Spleen (tissue), 11 donors: ENCODE measurements around the gene ING2. TPM values are rescaled to one million over a fixed set of nuclear protein-coding genes. Genes with fewer than 3 reads are reported as not detected.

Experiments used
- DNase-seq: peaks from one replicate; pipeline ENCODE4 v3.0.0-alpha.2; 2020
- H3K27ac ChIP-seq, 8 donors: fragments of 200-600 bp; sonication (generic) in 7 of 8; 1 replicate in 4 of 8; 2 replicates in 4 of 8; pipeline versions ENCODE4 v1.5.0 to v1.8.0; 2016 to 2021; ENCODE audit warnings: inconsistent platforms in 4 of 8, mild to moderate bottlenecking in 4 of 8, moderate library complexity in 1 of 8
- H3K27me3 ChIP-seq, 7 donors: fragments of 200-600 bp; sonication (generic) in 6 of 7; replicated peaks in 1 of 7; 1 replicate in 4 of 7; 2 replicates in 3 of 7; pipeline versions ENCODE4 v1.5.0 to v1.8.0; 2016 to 2021; ENCODE audit warnings: inconsistent platforms in 3 of 7, mild to moderate bottlenecking in 1 of 7
- H3K36me3 ChIP-seq, 6 donors: fragments of 200-600 bp; sonication (generic) in 5 of 6; 1 replicate in 4 of 6; 2 replicates in 2 of 6; pipeline versions ENCODE4 v1.5.0 to v1.8.0; 2016 to 2021; ENCODE audit warnings: inconsistent platforms in 2 of 6
- H3K4me1 ChIP-seq, 6 donors: fragments of 200-600 bp; sonication (generic) in 5 of 6; 1 replicate in 3 of 6; 2 replicates in 3 of 6; pipeline versions ENCODE4 v1.5.0 to v1.8.0; 2016 to 2021; ENCODE audit warnings: inconsistent platforms in 3 of 6
- H3K4me3 ChIP-seq, 8 donors: fragments of 200-600 bp; sonication (generic) in 7 of 8; 1 replicate in 4 of 8; 2 replicates in 4 of 8; pipeline versions ENCODE4 v1.5.0 to v1.8.0; 2016 to 2021; ENCODE audit warnings: inconsistent platforms in 4 of 8, mild to moderate bottlenecking in 4 of 8, moderate library complexity in 2 of 8
- H3K9me3 ChIP-seq, 8 donors: fragments of 200-600 bp; sonication (generic) in 7 of 8; 1 replicate in 4 of 8; 2 replicates in 4 of 8; pipeline versions ENCODE4 v1.5.0 to v1.8.0; 2016 to 2021; ENCODE audit warnings: inconsistent platforms in 4 of 8
- POLR2A ChIP-seq, 3 donors: fragments of 450-650 bp; IDR thresholded peaks; one replicate each; pipeline ENCODE4 v1.5.1; 2017; ENCODE audit warnings: antibody characterized with exemption in 3 of 3, mild to moderate bottlenecking in 1 of 3
- POLR2AphosphoS5 ChIP-seq, 3 donors: sonication (generic); formaldehyde crosslinking; IDR thresholded peaks; one replicate each; pipeline ENCODE4 v1.5.1; 2017; ENCODE audit warnings: antibody characterized with exemption in 3 of 3
- WGBS, 5 donors: extraction: QIAGEN DNeasy Blood & Tissue Kit in 3 of 5; methylation state at CpG; one replicate each; pipeline versions ENCODE4 v1.1.5 to v1.1.7; 2013 to 2018; 5-methylcytosine and 5-hydroxymethylcytosine counted together
- intact Hi-C: fragments of 100-400 bp; cut with DNase I; formaldehyde crosslinking; loops from one replicate; pipeline ENCODE4 v1.15.0; 2023; ENCODE audit warnings: low total_unique reads
- polyA plus RNA-seq, 3 donors: library from polyadenylated mRNA; stranded (reverse); fragments of 200-250 nt; gene quantifications; one replicate each; pipeline ENCODE4 v1.2.1, GENCODE V29; 2013
- total RNA-seq, 7 donors: library from RNA; depleted of rRNA in 3 of 7; stranded (reverse); fragments of >200 nt in 3 of 7; fragmentation: NEBNext Ultra II Directional in 4 of 7; extraction: Animal tissue kit (Norgen Biotek cat#: 25700) in 4 of 7; gene quantifications; one replicate each; pipeline versions ENCODE4 v1.1.0 to v1.2.1, GENCODE V29; 2016 to 2021
- TF ChIP-seq, protein P1 (sequence below), 11 experiments: fragments of 200-600 bp in 7 of 11; fragments of 450-650 bp in 4 of 11; sonication (generic) in 4 of 11; IDR thresholded peaks in 8 of 11; conservative IDR thresholded peaks in 3 of 11; 1 replicate in 7 of 11; 2 replicates in 4 of 11; pipeline versions ENCODE4 v1.4.0 to v1.8.0; 2016 to 2021; ENCODE audit warnings: antibody characterized with exemption in 11 of 11, inconsistent platforms in 4 of 11, mild to moderate bottlenecking in 1 of 11
- donor health status: healthy with polysubstance abuse.
- donor health status: DM: no; HTN: no; CAD: no; lungs with moderate emphysema.
- donor health status: DM: no; HTN: no; CAD: no.
- donor health status: Bipolar disorder and iron deficiency.
- donor health status: healthy.
- donor health status: DM: no; HTN: no; CAD: no.
- donor health status: DM: yes; HTN: yes; CAD: no.

ING2 gene
- total and polyA plus RNA-seq, 10 donors, result 4.2 to 21.7 (median 10.0) TPM

DNA sequence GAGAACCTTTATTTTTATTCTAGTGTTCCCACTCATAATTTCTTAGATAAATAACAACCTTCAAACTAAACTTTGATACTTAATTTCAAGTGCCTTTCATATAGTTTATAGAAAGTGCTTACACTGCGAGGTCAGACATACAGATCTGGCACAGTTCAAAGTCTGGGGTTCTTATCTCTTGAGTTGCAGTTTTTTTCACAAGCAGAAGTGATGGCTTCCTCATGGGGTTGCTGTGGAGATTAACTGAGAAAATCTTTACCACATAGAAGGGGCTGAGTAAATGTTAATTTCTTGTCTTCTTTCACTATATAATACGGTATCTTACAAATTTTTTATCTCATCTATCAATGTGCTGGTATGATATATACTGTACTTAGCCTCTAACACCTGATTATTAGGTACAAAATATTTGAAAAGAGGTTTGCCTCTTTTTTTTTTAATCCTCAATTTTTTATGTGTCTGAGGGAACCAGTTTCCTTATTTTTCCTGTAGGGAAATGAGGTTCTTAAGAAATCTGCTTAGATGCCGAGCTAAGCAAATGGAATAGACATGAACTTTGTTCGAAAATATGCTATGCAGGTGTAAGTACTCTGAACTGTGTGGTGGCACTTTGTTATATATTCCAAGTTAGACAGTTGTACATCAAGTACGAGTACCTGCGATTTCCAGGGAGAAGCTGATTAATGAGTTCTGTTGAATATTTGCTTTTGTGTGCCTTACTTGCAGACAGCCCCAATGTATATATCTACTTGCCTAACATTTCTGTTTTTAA, 3.3 kb downstream of the ING2 start:
- no peak for DNase-seq
- Histone ChIP-seq H3K4me3 (no peak overlapping the region), H3K4me1 (peaks cover 0 to 38% (median 19%) of the 10 kb centered on the region in 6 donors), H3K27me3 (no peaks in the 10 kb centered on the region), H3K36me3 (peaks cover 0 to 28% (median 6%) of the 10 kb centered on the region in 6 donors), H3K27ac (peak overlapping the region in 2 of 8 donors; percentile 5 to 9), H3K9me3 (no peaks in the 10 kb centered on the region)
- intact Hi-C loops, result loop anchor here (10.0 kb wide), 2 partner anchors 63 to 147 kb away; partner anchors contain the start of genes CDKN2AIP, RWDD4 and TRAPPC11
- 58 to 68% (median 63%) methylated on average over 6 of the region's 6 CpGs for WGBS, 5 donors
- TF ChIP-seq, protein P1, sequence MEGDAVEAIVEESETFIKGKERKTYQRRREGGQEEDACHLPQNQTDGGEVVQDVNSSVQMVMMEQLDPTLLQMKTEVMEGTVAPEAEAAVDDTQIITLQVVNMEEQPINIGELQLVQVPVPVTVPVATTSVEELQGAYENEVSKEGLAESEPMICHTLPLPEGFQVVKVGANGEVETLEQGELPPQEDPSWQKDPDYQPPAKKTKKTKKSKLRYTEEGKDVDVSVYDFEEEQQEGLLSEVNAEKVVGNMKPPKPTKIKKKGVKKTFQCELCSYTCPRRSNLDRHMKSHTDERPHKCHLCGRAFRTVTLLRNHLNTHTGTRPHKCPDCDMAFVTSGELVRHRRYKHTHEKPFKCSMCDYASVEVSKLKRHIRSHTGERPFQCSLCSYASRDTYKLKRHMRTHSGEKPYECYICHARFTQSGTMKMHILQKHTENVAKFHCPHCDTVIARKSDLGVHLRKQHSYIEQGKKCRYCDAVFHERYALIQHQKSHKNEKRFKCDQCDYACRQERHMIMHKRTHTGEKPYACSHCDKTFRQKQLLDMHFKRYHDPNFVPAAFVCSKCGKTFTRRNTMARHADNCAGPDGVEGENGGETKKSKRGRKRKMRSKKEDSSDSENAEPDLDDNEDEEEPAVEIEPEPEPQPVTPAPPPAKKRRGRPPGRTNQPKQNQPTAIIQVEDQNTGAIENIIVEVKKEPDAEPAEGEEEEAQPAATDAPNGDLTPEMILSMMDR (IDR thresholded peaks at IDR 0.05 in 8 of 11, conservative IDR thresholded peaks at IDR 0.05 in 3 of 11), result no peak
- TF ChIP-seq POLR2A (IDR thresholded peaks at IDR 0.05) (no peak), POLR2AphosphoS5 (IDR thresholded peaks at IDR 0.05) (no peak)

DNA sequence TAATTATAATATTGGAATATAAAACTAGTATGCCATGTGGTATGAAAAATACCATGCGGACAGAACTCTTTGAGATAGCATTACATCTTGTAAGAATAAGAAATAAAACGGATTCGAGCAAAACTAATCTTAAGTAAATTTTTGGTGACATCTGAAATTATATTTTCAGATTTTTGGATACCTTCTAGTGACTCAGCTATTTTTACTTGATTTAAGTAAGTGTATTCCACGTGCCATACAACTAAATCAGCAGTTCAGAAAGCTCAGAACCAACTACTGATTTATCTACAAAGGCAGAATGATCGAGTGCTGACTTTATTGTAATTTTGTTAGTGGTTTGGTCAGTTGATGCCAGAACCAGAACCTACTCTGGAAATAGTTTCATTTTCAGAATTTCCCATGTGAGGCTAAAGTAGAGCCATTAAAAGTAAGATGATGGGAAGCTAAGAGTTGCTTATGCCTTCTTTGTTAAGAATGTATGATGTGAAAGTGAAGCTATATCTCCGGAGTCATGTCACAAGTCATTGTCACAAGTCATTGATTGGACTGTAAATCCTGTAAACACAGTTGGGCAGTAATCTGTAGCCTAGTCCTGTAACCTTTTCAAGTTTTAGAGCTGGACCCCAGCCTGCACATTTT, 4.0 kb downstream of the ING2 start:
- Histone ChIP-seq H3K9me3 (no peaks in the 10 kb centered on the region), H3K27ac (peak overlapping the region in 3 of 8 donors; percentile 4 to 21 (median 5)), H3K27me3 (no peaks in the 10 kb centered on the region), H3K4me1 (peaks cover 0 to 31% (median 13%) of the 10 kb centered on the region in 6 donors), H3K36me3 (peaks cover 0 to 28% (median 6%) of the 10 kb centered on the region in 6 donors), H3K4me3 (no peak overlapping the region)
- 78 to 93% (median 88%) methylated on average over 6 of the region's 6 CpGs for WGBS, 5 donors
- DNase-seq, result no peak
- TF ChIP-seq POLR2AphosphoS5 (IDR thresholded peaks at IDR 0.05) (no peak), POLR2A (IDR thresholded peaks at IDR 0.05) (no peak)
- TF ChIP-seq, protein P1 (IDR thresholded peaks at IDR 0.05 in 8 of 11, conservative IDR thresholded peaks at IDR 0.05 in 3 of 11), result no peak
- intact Hi-C loops, result loop anchor here (10.0 kb wide), 2 partner anchors 64 to 146 kb away; partner anchors contain the start of genes CDKN2AIP, RWDD4 and TRAPPC11

DNA sequence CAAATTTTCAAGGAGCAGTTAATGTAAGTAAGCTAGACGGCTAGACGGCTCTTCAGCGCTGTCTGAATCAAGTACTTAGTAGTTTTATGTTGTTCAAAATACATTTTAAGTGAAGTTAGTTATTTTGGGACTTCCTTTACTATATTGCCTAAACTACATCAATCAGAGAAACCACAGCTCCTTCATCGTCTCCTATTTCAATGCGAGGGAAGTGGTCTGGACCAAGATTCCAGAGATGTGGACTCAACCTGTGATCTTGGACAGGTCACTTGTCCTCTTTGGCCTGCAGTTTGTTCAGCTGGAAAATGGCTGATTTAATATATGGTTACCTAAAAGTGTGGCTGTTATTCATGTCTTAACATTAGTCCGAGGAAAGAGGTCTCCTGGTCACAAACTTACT, 10.6 kb downstream of the ING2 start:
- Histone ChIP-seq H3K36me3 (peaks cover 0 to 26% (median 5%) of the 10 kb centered on the region in 6 donors), H3K27ac (no peak overlapping the region), H3K4me3 (no peak overlapping the region), H3K9me3 (no peaks in the 10 kb centered on the region), H3K27me3 (no peaks in the 10 kb centered on the region), H3K4me1 (no peaks in the 10 kb centered on the region)
- DNase-seq, result no peak
- WGBS, 5 donors, result 62 to 74% (median 68%) methylated on average over 6 of the region's 6 CpGs
- no peak for TF ChIP-seq POLR2AphosphoS5 (IDR thresholded peaks at IDR 0.05)
- TF ChIP-seq POLR2A (IDR thresholded peaks at IDR 0.05), result no peak
- TF ChIP-seq, protein P1 (IDR thresholded peaks at IDR 0.05 in 8 of 11, conservative IDR thresholded peaks at IDR 0.05 in 3 of 11), result no peak
- intact Hi-C loops, result no loop called here

DNA sequence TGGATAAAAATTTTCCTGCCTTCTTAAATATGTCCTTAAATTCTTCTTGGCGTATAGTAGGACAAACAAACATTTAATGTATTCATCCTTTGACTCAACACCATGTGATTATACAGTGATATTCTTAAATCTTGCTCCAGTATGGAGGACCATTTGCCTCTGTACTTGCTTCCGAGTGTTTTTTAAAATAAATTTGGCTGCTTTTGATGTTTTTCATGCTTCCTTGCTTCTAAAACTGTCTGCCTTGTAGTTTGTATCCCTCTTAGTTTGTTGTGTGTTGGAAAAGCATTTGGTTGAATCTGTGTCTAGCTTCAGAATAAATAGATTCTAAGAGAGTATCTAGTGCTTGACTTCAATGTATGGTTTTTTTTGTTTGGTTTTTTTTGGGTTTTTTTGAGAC, 12.3 kb downstream of the ING2 start:
- TF ChIP-seq, protein P1 (IDR thresholded peaks at IDR 0.05 in 8 of 11, conservative IDR thresholded peaks at IDR 0.05 in 3 of 11), result no peak
- no peak for TF ChIP-seq POLR2A (IDR thresholded peaks at IDR 0.05)
- no peak for TF ChIP-seq POLR2AphosphoS5 (IDR thresholded peaks at IDR 0.05)
- Histone ChIP-seq H3K4me1 (no peaks in the 10 kb centered on the region), H3K9me3 (no peaks in the 10 kb centered on the region), H3K36me3 (peaks cover 0 to 8% (median 0%) of the 10 kb centered on the region in 6 donors), H3K27ac (no peak overlapping the region), H3K4me3 (no peak overlapping the region), H3K27me3 (no peaks in the 10 kb centered on the region)
- DNase-seq, result no peak
- intact Hi-C loops, result no loop called here
- WGBS, 5 donors, result 90 to 96% (median 93%) methylated on average over 2 of the region's 2 CpGs
